Lower leg skin (tissue), 4 donors: ENCODE data around the gene DVL1. TPM values are rescaled to one million over a fixed set of nuclear protein-coding genes. Genes with fewer than 3 reads are reported as not detected.

Experiments used
- DNase-seq, 2 donors: peaks; one replicate each; pipeline ENCODE4 v3.0.0-alpha.2; 2019; ENCODE audit warnings: low spot score in 2 of 2
- H3K4me3 ChIP-seq: fragments of 200-600 bp; sonication (generic); 2 replicates; pipeline ENCODE4 v1.5.1; 2017; ENCODE audit warnings: mild to moderate bottlenecking, low read depth; ENCODE audit not compliant: poor library complexity, severe bottlenecking
- CTCF ChIP-seq, 3 donors: fragments of 450-650 bp; IDR thresholded peaks; one replicate each; pipeline ENCODE4 v1.5.1; 2016; ENCODE audit warnings: antibody characterized with exemption in 3 of 3, mild to moderate bottlenecking in 3 of 3, moderate library complexity in 2 of 3
- POLR2A ChIP-seq, 2 donors: fragments of 450-650 bp; IDR thresholded peaks; one replicate each; pipeline ENCODE4 v1.6.1; 2016 to 2017; ENCODE audit warnings: antibody characterized with exemption in 2 of 2, mild to moderate bottlenecking in 1 of 2, moderate library complexity in 1 of 2
- WGBS, 2 donors: methylation state at CpG; one replicate each; pipeline ENCODE4 v1.1.5; 2018; 5-methylcytosine and 5-hydroxymethylcytosine counted together
- intact Hi-C: fragments of 100-400 bp; cut with DNase I; formaldehyde crosslinking; loops from one replicate; pipeline ENCODE4 v1.15.0; 2023; ENCODE audit warnings: low total_unique reads
- total RNA-seq, 4 donors: library from RNA; depleted of rRNA; stranded (reverse); fragments of >200 nt; gene quantifications; one replicate each; pipeline ENCODE4 v1.1.0, GENCODE V29; 2016

Gene DVL1
- total RNA-seq, 4 donors from 2014 or later, result 92.0 to 163 (median 113) TPM

- intact Hi-C loops, result no loop called here
- no peak overlapping the region for H3K4me3 ChIP-seq
- DNase-seq, result no peak
- 73 to 83% methylated on average over 10 of the region's 10 CpGs for WGBS, 2 donors
- TF ChIP-seq POLR2A (IDR thresholded peaks at IDR 0.05) (no peak), CTCF (IDR thresholded peaks at IDR 0.05) (no peak)
Measured at GRCh38 chr1:1376551-1377226, 27.5 kb upstream of the DVL1 start.

GRCh38 chr1:1374929-1375662, 25.9 kb upstream of the DVL1 start, which contains the start of gene AURKAIP1:
Gene AURKAIP1, minus strand, starts transcription at chr1:1375207. Its CDS starts 451 bp downstream, at chr1:1374756.
- TF ChIP-seq CTCF (IDR thresholded peaks at IDR 0.05) (no peak), POLR2A (IDR thresholded peaks at IDR 0.05) (no peak)
- 0% methylated on average over 44 to 62 of the region's 85 CpGs for WGBS, 2 donors

GRCh38 chr1:1374589-1374928, 25.3 kb upstream of the DVL1 start:
- WGBS, 2 donors, result 0 to 2% methylated on average over 16 to 18 of the region's 24 CpGs
- no peak for TF ChIP-seq CTCF (IDR thresholded peaks at IDR 0.05)
- no peak for TF ChIP-seq POLR2A (IDR thresholded peaks at IDR 0.05)
- peak overlapping the region; percentile 92 for H3K4me3 ChIP-seq
- no peak for DNase-seq
- intact Hi-C loops, result no loop called here

More at GRCh38 chr1:1374929-1375662, 25.9 kb upstream of the DVL1 start, which contains the start of gene AURKAIP1:
- DNase-seq, result peak; percentile 99
- intact Hi-C loops, result no loop called here
- peak within 1 kb of the TSS; percentile 92 for H3K4me3 ChIP-seq

GRCh38 chr1:1373815-1374588, 24.8 kb upstream of the DVL1 start:
- TF ChIP-seq CTCF (IDR thresholded peaks at IDR 0.05) (no peak), POLR2A (IDR thresholded peaks at IDR 0.05) (no peak)
- no peak for DNase-seq
- intact Hi-C loops, result no loop called here
- peak overlapping the region; percentile 92 for H3K4me3 ChIP-seq
- 44 to 51% methylated on average over 44 to 52 of the region's 52 CpGs for WGBS, 2 donors

GRCh38 chr1:1373051-1373814, 24.0 kb upstream of the DVL1 start:
- WGBS, 2 donors, result 78 to 83% methylated on average over 15 to 26 of the region's 26 CpGs
- H3K4me3 ChIP-seq, result no peak overlapping the region
- no peak for TF ChIP-seq CTCF (IDR thresholded peaks at IDR 0.05)
- no peak for TF ChIP-seq POLR2A (IDR thresholded peaks at IDR 0.05)
- intact Hi-C loops, result no loop called here
- DNase-seq, result no peak
